SHP77 (cell line): ENCODE data around the gene FAM181A.

ENCODE experiments used
- DNase-seq, 2 experiments: peaks; one replicate each; lab custom pipeline; 2025; lab: John Stamatoyannopoulos, UW

Gene FAM181A

GRCh38 chr14:93926873-93927799 is at the start of gene FAM181A:
FAM181A (plus strand) TSS chr14:93927344; CDS start chr14:93928286, 942 bp downstream.
- DNase-seq, result no peak

- DNase-seq, result no peak
These were observed 48.9 kb upstream of the FAM181A start for GRCh38 chr14:93878212-93878611.

- DNase-seq, result no peak
These were observed 48.3 kb upstream of the FAM181A start for GRCh38 chr14:93878871-93879270.

- DNase-seq, result no peak
These were observed 47.7 kb upstream of the FAM181A start for GRCh38 chr14:93879362-93879983.

- DNase-seq, result no peak
These were observed 46.9 kb upstream of the FAM181A start for GRCh38 chr14:93880021-93880820.

- DNase-seq, result no peak
These were observed 42.2 kb upstream of the FAM181A start for GRCh38 chr14:93884950-93885349.

- no peak for DNase-seq
These were observed 38.1 kb upstream of the FAM181A start for GRCh38 chr14:93888995-93889394.

GRCh38 chr14:93889739-93890483 is 37.2 kb upstream of the FAM181A start:
- DNase-seq, result no peak

- DNase-seq, result no peak
These were observed 35.2 kb upstream of the FAM181A start for GRCh38 chr14:93891756-93892504.

- DNase-seq, result no peak
These were observed 34.7 kb upstream of the FAM181A start for GRCh38 chr14:93892505-93892839.

- peak in 1 of 2 experiments; percentile 28 for DNase-seq
These were observed 34.1 kb upstream of the FAM181A start for GRCh38 chr14:93892923-93893558.

GRCh38 chr14:93893661-93894261 is 33.4 kb upstream of the FAM181A start:
- DNase-seq, result no peak

GRCh38 chr14:93895023-93895604 is 32.0 kb upstream of the FAM181A start:
- no peak for DNase-seq

GRCh38 chr14:93897476-93897845 is 29.7 kb upstream of the FAM181A start:
- no peak for DNase-seq

GRCh38 chr14:93898081-93898611 is 29.0 kb upstream of the FAM181A start:
- no peak for DNase-seq

GRCh38 chr14:93898731-93899130 is 28.4 kb upstream of the FAM181A start:
- DNase-seq, result no peak

GRCh38 chr14:93901813-93902212 is 25.3 kb upstream of the FAM181A start:
- no peak for DNase-seq

- no peak for DNase-seq
These were observed 24.4 kb upstream of the FAM181A start for GRCh38 chr14:93902619-93903307.
